Nephron (organoid): Measurements from ENCODE around the gene PPIAL4G.
"Not testable (repeated sequence)": the region's sequence is repeated elsewhere in the genome, so short reads cannot be mapped to it uniquely, and the experiment has no call there.

Experiments
- H3K27ac Mint-ChIP-seq, 3 experiments: 2 replicates each; pipeline ENCODE4 v1.8.0; 2020; ENCODE audit warnings: mixed read lengths in 3 of 3, mild to moderate bottlenecking in 2 of 3, moderate library complexity in 1 of 3
- H3K27me3 Mint-ChIP-seq: 2 replicates; pipeline ENCODE4 v1.8.0; 2021; ENCODE audit warnings: low read depth, mild to moderate bottlenecking, moderate library complexity, mixed read lengths
- H3K36me3 Mint-ChIP-seq: 2 replicates; pipeline ENCODE4 v1.8.0; 2020; ENCODE audit warnings: low read depth, mixed read lengths
- H3K4me1 Mint-ChIP-seq: 2 replicates; pipeline ENCODE4 v1.8.0; 2020; ENCODE audit warnings: mixed read lengths
- H3K4me3 Mint-ChIP-seq, 3 experiments: 2 replicates each; pipeline ENCODE4 v1.8.0; 2020; ENCODE audit warnings: mild to moderate bottlenecking in 3 of 3, mixed read lengths in 3 of 3, moderate library complexity in 2 of 3
- H3K9me3 Mint-ChIP-seq: 2 replicates; pipeline ENCODE4 v1.8.0; 2020; ENCODE audit warnings: mixed read lengths
- TF ChIP-seq, protein P1 (sequence below), 3 experiments: fragments of 200-600 bp; sonication (generic); IDR thresholded peaks; one replicate each; pipeline ENCODE4 v1.5.0; 2021; ENCODE audit warnings: antibody characterized with exemption in 3 of 3; ENCODE audit not compliant: unreplicated experiment in 3 of 3

Gene PPIAL4G

DNA sequence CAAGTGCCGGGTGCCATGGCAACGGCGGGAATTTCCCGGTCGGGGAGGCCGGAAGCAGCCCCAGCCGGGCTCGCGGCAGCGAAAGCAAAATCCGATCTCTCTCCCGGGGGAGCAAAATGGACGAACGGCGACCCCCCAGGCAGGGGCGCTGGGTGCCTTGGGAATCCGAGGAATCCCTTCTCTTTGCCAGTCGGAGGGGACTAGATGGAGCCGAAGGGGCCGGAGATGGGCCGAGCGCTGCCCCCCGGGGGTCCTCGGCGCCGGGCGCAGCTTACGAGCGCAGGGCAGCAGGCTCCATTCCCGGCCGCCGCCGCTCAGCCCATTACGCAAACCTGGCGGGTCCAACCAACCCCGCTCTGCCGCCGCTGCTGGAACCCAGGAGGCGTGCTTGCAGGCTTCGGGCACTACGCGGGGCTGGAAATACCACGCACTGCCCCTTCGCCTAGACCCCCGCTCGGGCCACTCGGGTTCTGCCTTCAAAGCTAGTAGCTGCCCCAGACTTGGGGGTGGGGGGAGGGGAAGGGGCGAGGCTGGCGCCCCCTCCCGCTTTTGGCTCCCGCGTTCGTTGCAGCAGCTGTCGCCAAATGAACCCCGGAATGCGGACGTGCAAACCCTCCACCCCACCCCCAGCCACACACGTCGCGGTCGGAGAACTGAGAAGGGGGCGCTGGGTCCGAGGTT lies 24.1 kb downstream of the PPIAL4G start:
- H3K4me1 Mint-ChIP-seq, H3K36me3 Mint-ChIP-seq, H3K27me3 Mint-ChIP-seq, H3K9me3 Mint-ChIP-seq: not testable (repeated sequence)
- Mint-ChIP-seq H3K4me3 (peak overlapping the region; percentile 71 to 81 (median 77)), H3K27ac (peak overlapping the region in 2 of 3 experiments; percentile 35 to 64)

GRCh38 chr1:148458398-148458797 lies 24.7 kb downstream of the PPIAL4G start:
- Mint-ChIP-seq H3K4me3 (peak overlapping the region; percentile 86 to 93 (median 92)), H3K27ac (peak overlapping the region; percentile 64 to 95 (median 90))
- H3K36me3 Mint-ChIP-seq, H3K9me3 Mint-ChIP-seq, H3K27me3 Mint-ChIP-seq, H3K4me1 Mint-ChIP-seq: not testable (repeated sequence)

DNA sequence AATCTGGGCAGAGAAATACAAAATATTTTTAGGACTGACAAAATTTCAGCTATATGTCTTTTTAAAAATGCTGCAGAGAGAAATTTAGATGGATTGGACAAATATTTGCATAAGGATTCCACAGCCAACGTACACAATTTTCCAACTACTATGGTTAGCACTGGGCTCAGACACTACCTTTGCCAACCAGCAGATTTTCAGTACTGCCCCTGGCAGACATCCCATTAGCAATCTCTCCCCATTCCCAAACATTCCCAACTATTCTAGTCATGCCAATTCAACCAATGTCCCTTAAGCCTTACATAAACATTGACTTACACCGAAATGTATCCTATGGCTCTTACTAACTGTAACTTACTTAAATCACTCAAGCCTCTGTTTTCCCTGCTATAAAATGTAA lies 30.3 kb downstream of the PPIAL4G start:
- not testable (repeated sequence) for H3K36me3 Mint-ChIP-seq, H3K9me3 Mint-ChIP-seq, H3K27ac Mint-ChIP-seq, H3K4me1 Mint-ChIP-seq, H3K4me3 Mint-ChIP-seq, H3K27me3 Mint-ChIP-seq

- H3K27me3 Mint-ChIP-seq, H3K9me3 Mint-ChIP-seq, H3K36me3 Mint-ChIP-seq, H3K27ac Mint-ChIP-seq, H3K4me1 Mint-ChIP-seq, H3K4me3 Mint-ChIP-seq: not testable (repeated sequence)
Measured at GRCh38 chr1:148439654-148440325, 43.3 kb downstream of the PPIAL4G start.

DNA sequence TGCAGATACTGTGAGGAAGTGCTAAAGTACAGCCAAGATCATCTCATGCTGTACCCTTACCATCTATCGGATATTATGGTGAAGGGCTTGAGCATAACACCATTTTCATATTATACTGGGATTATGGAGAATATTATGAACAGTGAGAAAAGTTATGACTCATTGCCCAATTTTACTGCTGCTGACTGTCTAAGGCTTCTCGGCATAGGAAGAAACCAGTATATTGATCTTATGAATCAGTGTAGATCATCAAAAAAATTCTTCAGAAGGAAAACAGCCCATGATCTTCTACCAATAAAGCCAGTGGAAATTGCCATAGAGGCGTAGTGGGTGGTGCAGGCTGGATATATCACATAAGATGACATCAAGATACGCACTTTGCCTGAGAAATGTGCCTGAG lies 47.7 kb downstream of the PPIAL4G start:
- TF ChIP-seq, protein P1, sequence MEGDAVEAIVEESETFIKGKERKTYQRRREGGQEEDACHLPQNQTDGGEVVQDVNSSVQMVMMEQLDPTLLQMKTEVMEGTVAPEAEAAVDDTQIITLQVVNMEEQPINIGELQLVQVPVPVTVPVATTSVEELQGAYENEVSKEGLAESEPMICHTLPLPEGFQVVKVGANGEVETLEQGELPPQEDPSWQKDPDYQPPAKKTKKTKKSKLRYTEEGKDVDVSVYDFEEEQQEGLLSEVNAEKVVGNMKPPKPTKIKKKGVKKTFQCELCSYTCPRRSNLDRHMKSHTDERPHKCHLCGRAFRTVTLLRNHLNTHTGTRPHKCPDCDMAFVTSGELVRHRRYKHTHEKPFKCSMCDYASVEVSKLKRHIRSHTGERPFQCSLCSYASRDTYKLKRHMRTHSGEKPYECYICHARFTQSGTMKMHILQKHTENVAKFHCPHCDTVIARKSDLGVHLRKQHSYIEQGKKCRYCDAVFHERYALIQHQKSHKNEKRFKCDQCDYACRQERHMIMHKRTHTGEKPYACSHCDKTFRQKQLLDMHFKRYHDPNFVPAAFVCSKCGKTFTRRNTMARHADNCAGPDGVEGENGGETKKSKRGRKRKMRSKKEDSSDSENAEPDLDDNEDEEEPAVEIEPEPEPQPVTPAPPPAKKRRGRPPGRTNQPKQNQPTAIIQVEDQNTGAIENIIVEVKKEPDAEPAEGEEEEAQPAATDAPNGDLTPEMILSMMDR (IDR thresholded peaks at IDR 0.05; ENCODE audit: unreplicated experiment in 3 of 3), result no peak
- Mint-ChIP-seq H3K4me3 (no peak overlapping the region), H3K27ac (no peak overlapping the region), H3K9me3 (peaks cover 3% of the 10 kb centered on the region), H3K27me3 (no peaks in the 10 kb centered on the region), H3K4me1 (no peaks in the 10 kb centered on the region), H3K36me3 (peaks cover 19% of the 10 kb centered on the region)

DNA sequence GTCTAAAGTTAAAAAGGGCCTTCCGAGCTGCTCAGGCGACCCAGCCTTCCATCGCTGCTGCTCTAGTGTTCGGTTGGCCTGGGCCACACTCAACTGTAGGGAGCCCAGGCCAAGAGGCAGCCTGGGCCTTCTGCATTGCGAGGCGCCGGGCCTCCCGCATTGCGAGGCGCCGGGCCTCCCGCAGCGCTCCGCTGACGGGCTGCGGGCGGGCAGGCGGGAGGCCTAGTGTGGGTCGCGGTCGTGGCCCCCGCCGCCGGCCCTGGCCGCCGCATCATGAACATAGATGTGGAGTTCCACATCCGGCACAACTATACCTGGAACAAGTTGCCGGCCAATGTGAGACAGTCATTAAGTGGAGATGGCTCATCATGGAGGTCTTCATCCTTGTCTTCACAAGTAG lies 48.3 kb downstream of the PPIAL4G start:
- H3K9me3 Mint-ChIP-seq, result peaks cover 3% of the 10 kb centered on the region
- no peak overlapping the region for H3K27ac Mint-ChIP-seq
- TF ChIP-seq, protein P1 (IDR thresholded peaks at IDR 0.05; ENCODE audit: unreplicated experiment in 3 of 3), result no peak
- peaks cover 22% of the 10 kb centered on the region for H3K36me3 Mint-ChIP-seq
- H3K4me3 Mint-ChIP-seq, result no peak overlapping the region
- no peaks in the 10 kb centered on the region for H3K4me1 Mint-ChIP-seq
- no peaks in the 10 kb centered on the region for H3K27me3 Mint-ChIP-seq

- H3K4me3 Mint-ChIP-seq, H3K4me1 Mint-ChIP-seq, H3K9me3 Mint-ChIP-seq, H3K27me3 Mint-ChIP-seq, H3K27ac Mint-ChIP-seq: not testable (repeated sequence)
- peaks cover 39% of the 10 kb centered on the region for H3K36me3 Mint-ChIP-seq
Measured at GRCh38 chr1:148432916-148433317, 50.2 kb downstream of the PPIAL4G start.
